Hematopoietic multipotent progenitor cell treated with erythropoietin and hydrocortisone succinate and interleukin-3 and kit ligand, for 8 days (in vitro differentiated cells): Measurements from ENCODE around the gene NR6A1.

Experiments used
- DNase-seq: peaks from one replicate; pipeline ENCODE4 v3.0.0-alpha.2; 2015

The NR6A1 gene

GRCh38 chr9:124606027-124606426, 165.1 kb downstream of the NR6A1 start:
- DNase-seq: no peak

- DNase-seq: no peak
These were observed 165.9 kb downstream of the NR6A1 start for GRCh38 chr9:124605258-124605657.

- DNase-seq: no peak
These were observed 168.5 kb downstream of the NR6A1 start for GRCh38 chr9:124602632-124603031.

GRCh38 chr9:124602204-124602603, 168.9 kb downstream of the NR6A1 start:
- no peak for DNase-seq

- no peak for DNase-seq
These were observed 170.7 kb downstream of the NR6A1 start for GRCh38 chr9:124600407-124600806.

GRCh38 chr9:124599121-124599795, 171.9 kb downstream of the NR6A1 start:
- no peak for DNase-seq

GRCh38 chr9:124598048-124598447, 173.1 kb downstream of the NR6A1 start:
- no peak for DNase-seq

- DNase-seq: no peak
These were observed 174.8 kb downstream of the NR6A1 start for GRCh38 chr9:124596172-124596839.

GRCh38 chr9:124595743-124596142, 175.4 kb downstream of the NR6A1 start:
- DNase-seq: no peak

GRCh38 chr9:124594673-124595072, 176.4 kb downstream of the NR6A1 start:
- no peak for DNase-seq

GRCh38 chr9:124594225-124594624, 176.9 kb downstream of the NR6A1 start:
- DNase-seq: no peak

GRCh38 chr9:124593651-124594058, 177.5 kb downstream of the NR6A1 start:
- no peak for DNase-seq

- DNase-seq: no peak
These were observed 177.9 kb downstream of the NR6A1 start for GRCh38 chr9:124593200-124593599.

- no peak for DNase-seq
These were observed 180.0 kb downstream of the NR6A1 start for GRCh38 chr9:124590889-124591641.

GRCh38 chr9:124584631-124585030, 186.5 kb downstream of the NR6A1 start:
- DNase-seq: no peak

- no peak for DNase-seq
These were observed 188.0 kb downstream of the NR6A1 start for GRCh38 chr9:124583134-124583533.

- DNase-seq: no peak
These were observed 190.9 kb downstream of the NR6A1 start for GRCh38 chr9:124580186-124580585.

GRCh38 chr9:124576751-124577150, 194.4 kb downstream of the NR6A1 start:
- DNase-seq: no peak

- DNase-seq: no peak
These were observed 196.4 kb downstream of the NR6A1 start for GRCh38 chr9:124574534-124575375.

GRCh38 chr9:124570942-124571666, 200.0 kb downstream of the NR6A1 start:
- no peak for DNase-seq

GRCh38 chr9:124569942-124570341, 201.2 kb downstream of the NR6A1 start:
- no peak for DNase-seq

GRCh38 chr9:124567362-124567761, 203.7 kb downstream of the NR6A1 start:
- DNase-seq: no peak
